Measurements from ENCODE around the gene SLC28A3. TPM values are rescaled to one million over a fixed set of nuclear protein-coding genes. Genes with fewer than 3 reads are reported as not detected.

SLC28A3 gene
- total RNA-seq, 2 experiments from 2014 or later, result not detected

GRCh38 chr9:84297162-84297821 is 43.3 kb downstream of the SLC28A3 start:
- Histone ChIP-seq H4K20me1 (ENCODE audit: insufficient read depth, low read length) (no peaks in the 10 kb centered on the region), H3K79me2 (ENCODE audit: insufficient read depth, low read depth, low read length) (no peaks in the 10 kb centered on the region), H2AFZ (ENCODE audit: low read length) (no peak overlapping the region), H3K4me2 (ENCODE audit: low read length) (no peak overlapping the region), H3K36me3 (ENCODE audit: insufficient read depth, low read length) (no peaks in the 10 kb centered on the region), H3K4me3 (ENCODE audit: low read depth, low read length, poor library complexity, severe bottlenecking) (no peak overlapping the region), H3K4me1 (ENCODE audit: insufficient read depth, low read length, poor library complexity, severe bottlenecking) (no peaks in the 10 kb centered on the region), H3K27ac (ENCODE audit: low read depth, low read length, poor library complexity, severe bottlenecking) (no peak overlapping the region), H3K9me3 (ENCODE audit: low read length) (no peaks in the 10 kb centered on the region), H3K9me2 (ENCODE audit: insufficient read depth, low read length) (no peaks in the 10 kb centered on the region)
- DNase-seq (ENCODE audit: low spot score), result no peak
- TF ChIP-seq CTCF (conservative IDR thresholded peaks at IDR 0.05; ENCODE audit: low read length) (no peak), EZH2phosphoT487 (IDR thresholded peaks at IDR 0.05; ENCODE audit: borderline replicate concordance, low read depth, low read length) (no peak)
- CTCF ChIA-PET (ENCODE audit: unreplicated experiment), result no interaction called here
- intact Hi-C loops (cut with micrococcal nuclease; ENCODE audit: unreplicated experiment), result no loop called here
- POLR2A ChIA-PET, result no interaction called here
- BruUV-seq (replicated peaks), result no TSS peak

DNA sequence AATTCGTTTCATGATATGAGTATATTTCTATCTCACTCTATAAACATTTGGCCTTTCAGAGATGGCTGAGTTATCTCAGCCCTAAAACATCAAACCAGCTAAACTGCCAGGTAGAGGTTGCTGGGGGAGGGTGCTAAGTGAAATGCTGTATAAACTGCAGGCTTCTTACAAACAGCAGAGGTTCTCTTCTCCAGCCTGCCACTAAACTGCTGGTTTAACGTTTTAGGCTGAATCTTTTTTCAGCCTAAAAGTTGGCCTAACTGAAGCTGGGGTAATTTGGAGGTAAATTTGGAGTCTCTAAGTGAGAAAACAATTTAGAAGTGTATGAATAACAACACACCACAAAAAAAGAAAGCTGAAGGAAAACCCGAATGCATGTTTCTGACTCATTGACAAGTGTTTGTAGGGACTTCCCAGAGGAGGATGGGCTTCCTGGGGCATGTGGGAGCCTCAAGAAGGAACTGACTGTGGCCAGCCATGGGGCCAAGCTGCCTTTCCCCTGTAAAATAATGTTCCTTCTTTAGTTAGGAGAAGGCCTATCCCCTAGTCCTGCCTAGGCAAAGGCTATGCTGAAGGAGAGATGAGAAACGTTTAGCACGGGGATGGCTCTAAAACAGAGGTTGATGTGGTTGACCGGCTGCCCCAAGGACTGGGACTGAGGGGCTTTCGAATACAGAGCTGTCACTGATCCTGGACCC is 44.3 kb downstream of the SLC28A3 start:
- no peaks in the 10 kb centered on the region for H3K36me3 ChIP-seq (ENCODE audit: insufficient read depth, low read length)
- no peaks in the 10 kb centered on the region for H3K4me1 ChIP-seq (ENCODE audit: insufficient read depth, low read length, poor library complexity, severe bottlenecking)
- H3K27ac ChIP-seq (ENCODE audit: low read depth, low read length, poor library complexity, severe bottlenecking), result no peak overlapping the region
- BruUV-seq (replicated peaks), result no TSS peak
- no peak overlapping the region for H3K4me3 ChIP-seq (ENCODE audit: low read depth, low read length, poor library complexity, severe bottlenecking)
- ChIA-PET POLR2A (no interaction called here), CTCF (ENCODE audit: unreplicated experiment) (no interaction called here)
- TF ChIP-seq EZH2phosphoT487 (IDR thresholded peaks at IDR 0.05; ENCODE audit: borderline replicate concordance, low read depth, low read length), result no peak
- TF ChIP-seq CTCF (conservative IDR thresholded peaks at IDR 0.05; ENCODE audit: low read length), result no peak
- H3K9me2 ChIP-seq (ENCODE audit: insufficient read depth, low read length), result no peaks in the 10 kb centered on the region
- intact Hi-C loops (cut with micrococcal nuclease; ENCODE audit: unreplicated experiment), result no loop called here
- H3K79me2 ChIP-seq (ENCODE audit: insufficient read depth, low read depth, low read length), result no peaks in the 10 kb centered on the region
- H3K9me3 ChIP-seq (ENCODE audit: low read length), result no peaks in the 10 kb centered on the region
- DNase-seq (ENCODE audit: low spot score), result no peak
- no peak overlapping the region for H2AFZ ChIP-seq (ENCODE audit: low read length)
- H3K4me2 ChIP-seq (ENCODE audit: low read length), result no peak overlapping the region
- H4K20me1 ChIP-seq (ENCODE audit: insufficient read depth, low read length), result no peaks in the 10 kb centered on the region
